GM21717 (cell line): Measurements from ENCODE around the gene GNMT.
"Not testable (repeated sequence)": the region's sequence is repeated elsewhere in the genome, so short reads cannot be mapped to it uniquely, and the experiment has no call there.

Experiments used
- ATAC-seq: cut with Tn5 transposase; IDR thresholded peaks from one replicate; pipeline ENCODE4 v1.9.1; 2021; ENCODE audit warnings: mild to moderate bottlenecking, moderate library complexity; ENCODE audit not compliant: unreplicated experiment

GNMT gene

DNA sequence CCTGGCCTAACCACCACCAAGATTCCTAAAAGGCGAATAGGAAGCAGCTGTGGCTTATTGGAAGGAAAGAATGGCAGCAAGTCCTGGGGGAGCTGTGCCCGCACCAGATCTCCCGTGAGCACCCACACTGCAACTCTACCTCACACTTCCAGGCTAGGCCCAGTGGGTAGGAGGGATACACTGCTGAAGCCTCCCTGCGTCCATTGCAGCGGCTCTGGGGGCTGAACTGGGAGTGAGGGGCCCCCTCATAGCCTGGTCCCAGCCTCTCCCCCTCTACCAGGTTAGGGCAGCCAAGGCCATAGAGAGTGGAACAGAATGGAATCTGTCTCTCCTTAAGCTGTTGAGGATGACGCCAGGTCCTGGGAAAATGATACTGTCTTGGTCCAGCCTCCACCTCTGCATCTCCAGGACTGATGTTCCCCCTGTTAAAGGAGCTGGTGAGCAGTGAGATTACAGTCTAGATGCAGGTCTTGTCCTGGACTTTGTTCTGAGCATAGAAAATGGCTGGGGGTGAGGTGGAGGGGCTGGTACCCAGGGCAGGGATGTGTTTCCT lies 20.0 kb upstream of the GNMT start:
- no peak for ATAC-seq

DNA sequence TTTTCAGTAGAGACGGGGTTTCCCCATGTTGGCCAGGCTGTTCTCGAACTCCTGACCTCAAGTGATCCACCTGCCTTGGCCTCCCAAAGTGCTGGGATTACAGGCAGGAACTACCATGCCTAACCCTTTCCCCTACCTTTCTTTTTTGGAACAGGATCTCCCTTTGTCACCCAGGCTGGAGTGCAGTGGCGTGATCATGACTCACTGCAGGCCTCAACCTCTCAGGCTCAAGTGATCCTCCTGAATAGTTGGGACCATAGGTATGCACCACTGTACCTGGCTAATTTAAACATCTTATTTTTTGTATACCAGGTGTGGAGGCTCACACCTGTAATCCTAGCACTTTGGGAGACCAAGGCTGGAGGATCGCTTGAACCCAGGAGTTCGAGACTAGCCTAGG lies 19.2 kb upstream of the GNMT start:
- ATAC-seq, result not testable (repeated sequence)

DNA sequence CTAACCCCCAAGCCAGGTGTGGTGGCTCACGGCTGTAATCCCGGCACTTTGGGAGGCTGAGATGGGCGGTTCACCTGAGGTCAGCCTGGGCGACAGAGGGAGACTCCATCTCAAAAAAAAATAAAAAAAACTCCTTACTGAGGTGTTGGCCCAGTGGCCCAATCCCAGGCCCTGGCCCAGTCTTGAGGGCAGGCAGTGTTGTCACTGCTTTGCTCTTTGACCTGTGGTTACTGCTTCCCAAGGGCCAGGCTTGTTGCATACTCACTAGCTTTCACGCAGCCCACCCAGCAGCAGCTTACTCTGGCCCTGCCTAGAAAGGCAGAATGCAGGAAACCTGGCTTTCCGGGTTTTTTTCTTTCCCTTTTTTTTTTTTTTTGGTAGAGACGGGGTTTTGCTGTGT lies 18.1 kb upstream of the GNMT start:
- no peak for ATAC-seq

DNA sequence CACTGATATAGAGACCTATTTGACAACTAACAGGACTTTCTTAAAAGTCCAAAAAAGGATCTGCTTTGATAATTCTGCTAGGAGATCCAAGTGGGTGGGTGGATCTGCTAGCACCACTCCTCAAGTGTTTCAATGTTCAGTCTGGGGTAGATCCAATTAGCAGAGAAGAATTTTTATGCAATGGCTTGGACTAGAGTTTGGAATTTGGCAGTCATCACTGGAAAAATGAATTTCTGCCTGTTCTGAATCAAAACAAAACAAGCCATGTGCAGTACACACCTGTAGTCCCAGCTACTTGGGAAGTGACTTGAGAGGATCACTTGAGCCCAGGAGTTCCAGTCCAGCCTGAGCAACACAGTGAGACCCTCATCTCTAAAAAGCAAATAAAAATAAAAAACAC lies 12.6 kb upstream of the GNMT start:
- no peak for ATAC-seq

DNA sequence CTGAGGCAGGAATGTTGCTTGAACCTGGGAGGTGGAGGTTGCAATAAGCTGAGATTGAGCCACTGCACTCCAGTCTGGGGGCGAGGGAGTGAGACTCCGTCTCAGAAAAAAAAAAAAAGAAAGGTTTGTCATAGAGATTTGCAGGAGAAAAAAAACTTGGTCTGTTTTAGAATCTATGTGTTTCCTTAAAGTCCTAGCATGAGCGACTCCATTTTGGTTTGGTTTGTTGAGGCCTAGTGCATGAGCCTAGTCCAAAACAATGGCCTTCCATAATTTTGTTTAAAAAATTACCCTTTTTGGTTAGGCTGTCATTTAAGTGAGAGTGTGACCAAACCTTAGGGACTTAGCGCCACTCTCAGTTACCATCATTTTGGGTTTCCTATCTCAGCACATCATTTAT lies 8.2 kb upstream of the GNMT start:
- no peak for ATAC-seq

DNA sequence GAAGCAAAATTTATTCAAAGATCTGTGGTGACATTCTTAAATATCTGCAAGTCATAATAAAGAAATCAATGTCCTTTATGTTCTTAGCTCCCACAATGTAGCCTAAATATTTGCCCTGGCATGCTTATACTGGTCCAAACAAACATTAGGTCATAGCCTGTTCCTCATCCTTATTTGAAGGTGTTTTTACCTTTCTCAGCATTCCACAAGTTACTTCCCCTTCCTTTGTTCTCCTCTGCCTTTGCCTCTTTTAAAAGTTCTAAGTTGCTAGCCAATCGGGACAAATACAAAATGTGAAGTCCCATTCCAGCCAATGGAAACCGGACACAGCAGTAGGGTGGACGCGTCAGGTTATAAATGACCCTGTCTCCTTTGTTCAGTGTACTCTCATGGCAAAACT lies 6.1 kb upstream of the GNMT start:
- ATAC-seq, result not testable (repeated sequence)

DNA sequence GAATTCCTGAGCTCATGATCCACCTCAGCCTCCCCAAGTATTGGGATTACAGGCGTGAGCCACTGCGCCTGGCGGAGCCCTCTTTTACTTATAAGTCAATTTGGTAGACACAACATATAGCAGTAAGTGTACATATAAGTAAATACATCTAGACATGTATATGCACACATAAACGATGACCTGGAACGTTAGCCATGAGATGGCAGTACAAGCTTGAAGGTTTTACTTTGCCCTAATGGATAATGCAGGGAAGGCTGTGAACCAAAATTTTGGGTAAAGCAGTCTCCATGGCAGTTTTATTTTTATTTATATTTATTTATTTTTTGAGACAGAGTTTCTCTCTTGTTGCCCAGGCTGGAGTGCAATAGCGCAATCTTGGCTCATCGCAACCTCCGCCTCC lies 2.4 kb upstream of the GNMT start:
- ATAC-seq, result no peak

DNA sequence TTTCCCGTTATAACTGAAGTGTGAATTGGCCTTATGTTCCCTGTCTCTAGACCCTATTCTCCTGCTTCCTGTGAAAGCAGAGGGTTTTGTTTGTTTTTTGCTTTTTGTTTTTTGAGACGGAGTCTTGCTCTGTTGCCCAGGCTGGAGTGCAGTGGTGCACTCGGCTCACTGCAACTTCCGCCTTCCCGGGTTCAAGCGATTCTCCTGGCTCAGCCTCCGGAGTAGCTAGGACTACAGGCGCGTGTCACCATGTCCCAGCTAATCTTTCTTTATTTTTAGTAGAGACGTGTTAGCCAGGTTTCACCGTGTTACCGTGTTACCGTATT lies 674 bp upstream of the GNMT start:
- ATAC-seq, result no peak

DNA sequence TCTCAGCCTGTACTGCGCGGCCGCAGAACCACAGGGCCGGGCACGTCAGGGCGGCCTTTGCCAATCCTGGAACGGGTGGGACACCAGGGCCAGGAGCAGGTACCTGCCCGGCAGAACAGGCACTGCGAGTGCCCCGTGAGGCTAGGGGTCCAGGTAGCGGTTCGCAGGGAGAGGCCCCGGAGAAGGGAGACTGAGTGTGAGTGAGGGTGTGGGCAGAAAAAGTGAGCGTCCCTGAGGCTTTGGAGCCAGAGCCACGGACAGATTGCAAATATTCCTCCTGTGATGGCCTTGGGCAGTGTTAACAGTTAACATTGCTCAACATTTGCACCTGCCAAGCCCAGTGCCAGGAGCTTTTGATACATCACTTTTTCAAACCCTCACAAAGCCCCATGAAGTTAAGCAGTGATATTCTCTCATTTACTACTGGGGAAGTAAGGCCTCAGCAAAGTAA lies 491 bp downstream of the GNMT start:
- ATAC-seq, result no peak

DNA sequence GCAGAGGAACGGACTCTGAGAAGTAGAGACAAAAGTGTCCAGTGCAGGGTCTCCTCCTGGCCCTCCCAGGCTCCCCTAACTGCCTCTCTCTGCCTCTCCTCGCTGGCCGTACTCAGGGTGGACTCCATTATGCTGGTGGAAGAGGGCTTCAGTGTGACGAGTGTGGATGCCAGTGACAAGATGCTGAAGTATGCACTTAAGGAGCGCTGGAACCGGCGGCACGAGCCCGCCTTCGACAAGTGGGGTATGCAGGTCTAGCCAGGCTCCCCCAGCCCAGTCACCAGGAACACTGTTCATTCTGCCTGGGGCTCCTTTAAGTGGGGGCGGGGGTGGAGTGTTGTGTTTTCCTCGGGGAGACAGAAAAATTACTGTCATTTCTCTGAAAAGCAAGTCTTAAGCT lies 1.5 kb downstream of the GNMT start:
- no peak for ATAC-seq

DNA sequence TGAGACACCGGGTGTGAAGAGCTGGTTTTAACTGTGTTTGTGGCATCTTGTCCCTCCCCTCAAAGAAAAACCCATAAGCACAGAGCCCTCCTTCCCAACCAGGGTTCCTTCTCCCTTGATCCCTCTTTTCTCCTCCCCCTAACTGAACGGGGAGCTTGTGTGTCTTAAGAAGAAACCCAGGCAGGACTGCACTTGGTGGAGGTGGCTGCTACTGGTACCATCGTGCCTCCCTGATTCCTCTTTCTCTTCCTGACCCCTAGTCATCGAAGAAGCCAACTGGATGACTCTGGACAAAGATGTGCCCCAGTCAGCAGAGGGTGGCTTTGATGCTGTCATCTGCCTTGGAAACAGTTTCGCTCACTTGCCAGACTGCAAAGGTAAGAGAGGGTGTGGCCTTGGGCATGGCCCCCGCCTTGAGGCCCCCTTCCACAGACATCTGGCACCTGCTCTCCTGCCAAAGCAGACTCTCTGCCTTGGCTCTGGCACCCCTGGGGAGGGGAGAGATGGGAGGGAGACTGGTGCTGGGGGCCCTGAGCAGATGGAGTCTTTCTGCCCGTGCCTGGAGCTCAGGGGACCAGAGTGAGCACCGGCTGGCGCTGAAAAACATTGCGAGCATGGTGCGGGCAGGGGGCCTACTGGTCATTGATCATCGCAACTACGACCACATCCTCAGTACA lies 2.1 kb downstream of the GNMT start:
- no peak for ATAC-seq

DNA sequence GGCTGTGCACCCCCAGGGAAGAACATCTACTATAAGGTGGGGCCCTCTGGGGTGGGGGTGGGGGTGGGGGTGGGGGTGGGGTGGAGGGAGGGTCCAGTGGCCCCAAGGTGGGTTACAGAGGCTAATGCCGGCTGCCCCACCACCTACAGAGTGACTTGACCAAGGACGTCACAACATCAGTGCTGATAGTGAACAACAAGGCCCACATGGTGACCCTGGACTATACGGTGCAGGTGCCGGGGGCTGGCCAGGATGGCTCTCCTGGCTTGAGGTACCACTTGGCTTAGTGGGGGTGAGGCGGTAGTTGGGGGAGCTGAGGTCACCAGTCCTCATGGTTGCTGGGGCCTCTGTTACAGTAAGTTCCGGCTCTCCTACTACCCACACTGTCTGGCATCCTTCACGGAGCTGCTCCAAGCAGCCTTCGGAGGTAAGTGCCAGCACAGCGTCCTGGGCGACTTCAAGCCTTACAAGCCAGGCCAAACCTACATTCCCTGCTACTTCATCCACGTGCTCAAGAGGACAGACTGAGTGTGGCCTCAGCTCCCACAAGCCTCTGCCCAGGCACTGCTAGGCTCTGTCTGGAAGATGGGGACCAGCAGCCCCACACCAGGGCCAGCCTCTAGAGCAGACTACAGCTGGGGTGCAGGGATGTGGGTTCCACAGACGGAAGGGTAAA lies 2.8 kb downstream of the GNMT start:
- ATAC-seq, result no peak

DNA sequence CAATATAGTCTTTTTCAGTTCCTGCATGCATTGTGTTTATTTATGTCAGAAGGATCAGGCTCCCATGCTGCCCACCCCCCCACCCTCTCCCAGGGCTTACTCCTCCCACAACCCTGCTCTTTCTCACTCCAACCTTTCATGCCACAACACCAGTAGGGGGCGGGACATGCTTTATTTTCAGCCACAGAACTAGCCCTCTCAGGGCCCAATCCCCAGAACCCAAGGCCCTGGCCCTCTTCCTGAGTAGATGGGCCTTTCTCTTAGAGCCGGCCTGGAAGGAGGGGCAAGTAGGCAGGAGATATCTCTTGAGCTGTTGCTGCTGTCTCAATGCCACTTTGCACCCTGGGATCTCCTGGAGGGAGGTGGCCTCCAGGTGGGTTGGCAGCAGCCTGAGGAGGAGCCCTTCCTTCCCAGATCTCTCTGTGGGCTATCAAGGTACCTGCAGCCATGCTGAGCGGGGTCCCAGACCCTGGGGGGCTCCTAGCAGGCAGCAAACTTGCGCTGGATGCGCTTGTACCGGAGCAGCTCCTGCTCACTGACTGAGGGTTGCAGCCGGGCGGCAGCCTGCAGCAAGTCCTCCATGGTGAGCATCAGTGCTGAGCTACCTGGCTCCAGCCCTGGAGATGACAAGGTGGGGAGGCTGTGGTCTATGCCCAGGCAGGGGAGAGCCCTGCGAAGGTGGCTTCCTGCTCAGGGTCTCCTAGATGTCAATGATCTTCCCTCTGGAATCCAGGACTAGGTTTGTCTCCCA lies 3.5 kb downstream of the GNMT start:
- ATAC-seq, result no peak

DNA sequence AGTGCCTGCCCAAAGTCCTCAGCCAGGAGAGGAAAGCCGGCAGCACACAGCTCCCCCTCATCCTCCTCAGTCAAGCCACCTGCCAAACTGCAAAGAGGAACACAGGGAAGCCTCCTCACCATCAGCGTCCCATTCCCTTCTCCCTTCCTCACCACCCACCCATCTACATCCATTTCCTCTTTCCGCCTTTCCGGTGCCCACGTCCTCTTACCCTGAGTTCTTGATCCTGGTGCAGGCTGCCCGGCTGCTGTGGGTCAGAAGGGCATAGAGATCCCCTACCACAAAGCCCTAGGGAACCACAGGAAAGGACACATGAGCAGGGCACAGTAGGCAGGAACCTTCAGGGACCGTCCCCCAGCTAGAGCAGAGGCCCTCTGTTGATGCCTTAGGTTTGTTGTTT lies 6.0 kb downstream of the GNMT start:
- ATAC-seq, result no peak

DNA sequence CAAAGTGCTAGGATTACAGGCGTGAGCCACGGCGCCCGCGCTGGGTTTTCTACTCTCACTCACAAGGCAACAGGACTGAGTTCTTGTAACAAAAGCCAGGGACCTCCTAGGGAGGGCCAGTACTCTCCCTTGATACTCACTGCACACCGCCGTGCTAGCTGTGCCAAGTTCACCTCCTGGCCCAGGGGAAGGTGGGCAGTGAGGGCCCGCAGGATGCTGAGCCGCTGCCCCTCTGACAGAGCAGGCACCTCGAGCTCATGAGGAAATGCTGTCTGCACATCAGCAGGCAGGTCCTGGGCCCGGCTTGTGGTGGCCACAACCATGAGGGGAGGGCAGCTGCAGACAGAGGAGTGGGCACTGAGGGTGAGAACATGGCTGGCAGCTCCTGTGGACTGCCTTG lies 6.7 kb downstream of the GNMT start:
- no peak for ATAC-seq

DNA sequence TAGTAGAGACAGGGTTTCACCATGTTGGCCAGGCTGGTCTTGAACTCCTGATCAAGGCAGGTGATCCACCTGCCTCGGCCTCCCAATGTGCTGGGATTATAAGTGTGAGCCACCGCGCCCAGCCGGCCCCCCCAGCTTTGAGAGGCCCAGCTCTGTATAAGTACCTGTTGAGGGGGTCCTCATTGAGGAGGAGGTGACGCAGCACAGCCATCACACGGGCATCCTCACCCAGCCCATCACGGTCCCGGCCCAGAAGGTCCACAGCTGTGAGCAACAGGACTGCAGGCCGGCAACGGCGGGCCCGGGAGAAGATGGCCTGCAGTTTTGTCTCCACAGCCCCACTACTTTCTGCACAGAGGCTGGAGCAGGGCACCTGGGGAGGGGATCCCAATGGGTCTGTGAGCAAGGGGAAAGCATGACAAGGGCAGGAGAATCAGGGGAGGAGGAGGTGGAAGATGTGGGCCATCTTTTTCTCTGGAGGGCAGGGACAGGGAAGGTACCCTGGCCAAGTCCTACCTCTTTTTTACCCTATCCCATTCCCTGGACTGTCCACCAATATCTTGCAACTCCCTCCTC lies 7.7 kb downstream of the GNMT start:
- ATAC-seq, result no peak

DNA sequence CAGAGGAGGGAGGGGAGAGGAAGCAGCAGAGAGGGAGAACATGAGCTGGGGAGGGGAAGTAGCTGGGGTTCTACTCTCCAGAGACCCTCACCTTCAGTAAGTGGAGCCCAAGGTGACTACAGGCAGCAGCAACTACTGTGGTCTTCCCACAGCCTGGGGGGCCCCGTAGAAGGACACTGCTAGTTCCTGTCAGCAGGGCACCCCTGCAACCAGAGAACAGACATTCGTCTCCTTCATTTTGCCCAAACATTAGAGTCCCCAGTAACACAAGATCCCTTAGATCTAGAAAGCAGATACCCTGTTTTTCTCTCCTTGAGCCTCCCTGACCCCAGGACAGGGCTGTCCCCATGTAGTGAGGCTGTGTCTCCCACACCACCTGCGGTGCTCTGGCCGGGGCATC lies 8.2 kb downstream of the GNMT start:
- ATAC-seq, result no peak

DNA sequence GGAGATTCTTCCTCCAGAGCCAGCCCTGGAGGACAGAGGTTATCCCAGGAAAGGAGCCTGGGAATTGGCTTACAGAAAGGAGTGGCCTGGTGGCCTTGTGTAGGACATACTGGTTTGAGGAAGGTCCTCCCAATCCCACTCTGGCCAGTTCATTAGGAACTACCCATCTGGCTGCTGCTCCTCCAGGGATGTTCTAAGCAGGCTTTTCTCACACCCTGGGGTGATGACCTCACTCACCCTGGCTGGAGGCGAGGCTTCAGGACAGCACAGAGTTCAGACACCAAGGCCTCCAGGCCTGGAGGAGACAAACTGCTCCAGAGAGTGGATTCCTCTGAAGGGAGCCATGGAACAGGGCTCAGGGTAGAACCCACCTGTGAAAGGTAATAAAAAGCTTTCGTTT lies 8.9 kb downstream of the GNMT start:
- no peak for ATAC-seq

DNA sequence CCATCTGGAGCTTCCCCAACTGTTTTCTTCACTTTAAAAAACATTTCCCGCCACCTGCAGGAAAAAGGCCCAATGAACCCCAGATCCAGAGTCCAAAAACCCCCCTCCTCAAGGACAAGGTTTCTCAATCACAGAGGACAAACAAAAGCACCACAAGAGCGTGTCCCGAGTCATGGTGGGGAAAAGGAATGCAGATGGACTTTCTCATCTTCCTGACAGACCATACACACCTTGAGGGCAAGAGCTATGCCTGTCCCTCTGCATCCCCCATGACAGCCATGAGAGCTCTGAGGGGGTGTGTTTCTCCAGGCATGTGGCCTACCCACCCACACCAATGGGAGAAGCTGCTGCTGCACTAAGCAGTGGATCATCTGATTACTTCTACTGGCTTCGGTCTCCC lies 9.4 kb downstream of the GNMT start:
- ATAC-seq, result no peak

DNA sequence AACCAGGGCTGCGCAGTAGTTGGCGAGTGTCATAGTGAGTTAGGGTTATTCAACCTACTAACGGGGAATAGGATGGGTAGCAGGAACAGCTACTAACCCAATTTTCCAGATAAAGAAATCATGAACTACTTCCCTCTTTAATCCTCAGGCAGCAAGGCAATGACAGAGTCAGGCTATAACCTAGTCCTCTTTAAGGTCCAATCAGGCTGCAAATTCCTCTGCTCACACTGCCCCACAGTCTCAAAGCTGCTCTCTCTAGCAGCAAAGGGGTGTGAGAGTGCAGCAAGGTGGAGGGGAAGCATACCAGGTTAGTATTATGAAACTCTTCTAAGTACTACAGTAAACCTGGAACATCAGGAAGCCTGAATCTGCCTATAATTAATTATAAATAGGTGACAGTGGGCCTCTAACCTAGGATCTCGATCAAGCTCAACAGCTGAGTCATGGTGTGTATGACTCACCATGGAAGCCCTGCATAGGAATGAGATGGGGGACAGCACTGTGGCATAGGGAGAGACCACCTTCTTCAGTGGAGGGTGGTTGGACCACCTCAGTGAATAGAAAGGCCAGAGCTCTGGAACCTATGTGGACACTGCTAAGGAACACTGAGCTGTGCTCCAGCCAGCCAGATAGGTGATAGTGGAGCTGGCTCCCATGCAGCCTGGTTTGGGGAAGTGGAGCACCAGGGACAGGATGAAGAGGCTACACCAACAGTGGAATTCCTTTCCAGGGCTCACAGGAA lies 10.5 kb downstream of the GNMT start:
- no peak for ATAC-seq

DNA sequence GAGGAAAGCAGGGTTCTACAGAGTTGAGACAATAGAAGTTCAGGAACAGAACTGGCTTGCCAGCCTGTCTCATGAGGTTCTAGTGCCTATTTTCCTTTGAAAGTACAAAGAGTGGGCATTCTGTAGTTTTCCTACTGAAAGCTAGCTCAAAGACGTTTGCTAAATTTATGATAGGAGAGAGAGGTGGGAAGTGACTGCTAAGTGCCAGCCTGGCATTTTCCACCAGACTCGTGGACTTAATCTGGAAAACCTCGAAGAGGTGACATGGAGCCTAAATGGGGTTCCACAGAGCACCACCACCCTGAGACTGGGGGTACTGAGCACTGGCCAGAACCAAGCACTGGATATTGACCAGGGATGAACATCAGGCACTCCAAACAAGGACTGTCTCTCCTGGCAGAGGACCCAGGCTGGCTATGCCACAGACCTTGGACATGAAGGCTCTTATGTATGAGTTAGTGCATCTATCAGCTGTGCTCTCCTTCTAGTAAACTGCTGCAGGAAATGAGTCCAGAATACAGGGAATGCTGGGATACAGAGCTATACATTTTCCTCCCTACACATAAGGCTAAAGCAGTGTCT lies 11.3 kb downstream of the GNMT start:
- no peak for ATAC-seq
